SH-SY5Y (cell line): ENCODE measurements around the gene YAE1.

Source experiments
- GATA2 ChIP-seq: IDR thresholded peaks from 2 replicates; pipeline ENCODE4 v1.6.1; 2011; ENCODE audit warnings: mild to moderate bottlenecking, low read depth, low read length
- GATA3 ChIP-seq: IDR thresholded peaks from 2 replicates; pipeline ENCODE4 v1.6.1; 2011; ENCODE audit warnings: low read depth, mild to moderate bottlenecking, low read length, moderate library complexity

Gene YAE1

GRCh38 chr7:39536951-39537350 lies 29.3 kb upstream of the YAE1 start:
- no peak for TF ChIP-seq GATA2
- no peak for TF ChIP-seq GATA3

- no peak for TF ChIP-seq GATA3
- no peak for TF ChIP-seq GATA2
Observed at GRCh38 chr7:39539816-39540215, 26.4 kb upstream of the YAE1 start.

- TF ChIP-seq GATA2 (no peak), GATA3 (no peak)
Observed at GRCh38 chr7:39540320-39540719, 25.9 kb upstream of the YAE1 start.

- TF ChIP-seq GATA3 (no peak), GATA2 (no peak)
Observed at GRCh38 chr7:39541511-39541910, 24.7 kb upstream of the YAE1 start.

GRCh38 chr7:39547336-39547735 lies 18.9 kb upstream of the YAE1 start:
- no peak for TF ChIP-seq GATA3
- no peak for TF ChIP-seq GATA2

GRCh38 chr7:39550411-39550810 lies 15.8 kb upstream of the YAE1 start:
- TF ChIP-seq GATA2, result no peak
- TF ChIP-seq GATA3, result no peak

GRCh38 chr7:39553436-39553835 lies 12.8 kb upstream of the YAE1 start:
- TF ChIP-seq GATA2 (no peak), GATA3 (no peak)

GRCh38 chr7:39554583-39555165 lies 11.5 kb upstream of the YAE1 start:
- TF ChIP-seq GATA3 (no peak), GATA2 (no peak)

GRCh38 chr7:39557222-39557621 lies 9.0 kb upstream of the YAE1 start:
- no peak for TF ChIP-seq GATA3
- no peak for TF ChIP-seq GATA2

GRCh38 chr7:39557911-39558310 lies 8.3 kb upstream of the YAE1 start:
- TF ChIP-seq GATA3 (no peak), GATA2 (peak; percentile 6; the same call in 1 of the 2 replicates)

- TF ChIP-seq GATA3 (no peak), GATA2 (no peak)
Observed at GRCh38 chr7:39560408-39560807, 5.8 kb upstream of the YAE1 start.

GRCh38 chr7:39560997-39561396 lies 5.2 kb upstream of the YAE1 start:
- TF ChIP-seq GATA3 (no peak), GATA2 (no peak)

- no peak for TF ChIP-seq GATA3
- TF ChIP-seq GATA2, result no peak
Observed at GRCh38 chr7:39565538-39565937, 666 bp upstream of the YAE1 start.

- TF ChIP-seq GATA3 (no peak), GATA2 (no peak)
Observed at GRCh38 chr7:39567294-39567693, 1.1 kb downstream of the YAE1 start.

GRCh38 chr7:39574673-39575349 lies 8.6 kb downstream of the YAE1 start:
- no peak for TF ChIP-seq GATA3
- TF ChIP-seq GATA2, result no peak

GRCh38 chr7:39577229-39577874 lies 11.1 kb downstream of the YAE1 start:
- no peak for TF ChIP-seq GATA2
- TF ChIP-seq GATA3, result no peak
